ENCODE results near the gene TPCN2.

TPCN2 gene

DNA sequence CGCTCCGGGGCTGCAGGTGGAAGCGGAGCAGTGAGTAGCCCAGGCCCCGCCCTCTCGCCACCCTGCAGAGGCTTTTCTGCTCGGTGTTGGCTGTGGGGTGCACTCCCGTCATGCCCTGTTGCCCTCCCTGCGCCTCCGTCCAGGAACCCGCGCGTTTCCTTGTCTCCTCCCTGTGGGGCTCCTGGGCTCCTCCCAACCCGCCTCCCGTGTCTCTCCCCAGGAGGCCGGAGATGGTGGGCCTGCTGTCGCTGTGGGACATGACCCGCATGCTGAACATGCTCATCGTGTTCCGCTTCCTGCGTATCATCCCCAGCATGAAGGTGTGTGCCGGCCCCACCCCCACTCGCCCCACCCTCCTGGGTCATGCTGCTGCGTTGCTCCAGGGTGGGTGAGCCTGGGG lies 32.4 kb downstream of the TPCN2 start:
- H3K27ac ChIP-seq (ENCODE audit: low read depth, low read length), result no peak overlapping the region
- H3K9ac ChIP-seq (ENCODE audit: low read length), result no peak overlapping the region
- no peaks in the 10 kb centered on the region for H3K27me3 ChIP-seq (ENCODE audit: low read length)
- no peak overlapping the region for H2AFZ ChIP-seq (ENCODE audit: low read depth, low read length, severe bottlenecking)
- H3K9me3 ChIP-seq (ENCODE audit: insufficient read depth, low read length), result no peaks in the 10 kb centered on the region
- H4K20me1 ChIP-seq (ENCODE audit: low read depth, low read length), result no peaks in the 10 kb centered on the region
- no peaks in the 10 kb centered on the region for H3F3A ChIP-seq (ENCODE audit: insufficient read depth)
- no peaks in the 10 kb centered on the region for H3K9me2 ChIP-seq (replicated peaks; ENCODE audit: insufficient read depth, low read length)
- no peaks in the 10 kb centered on the region for H3K79me2 ChIP-seq (ENCODE audit: insufficient read depth, low read length)
- no peak overlapping the region for H3K4me3 ChIP-seq (ENCODE audit: insufficient read depth, low read length, poor library complexity, severe bottlenecking)
- TF ChIP-seq, protein P1, sequence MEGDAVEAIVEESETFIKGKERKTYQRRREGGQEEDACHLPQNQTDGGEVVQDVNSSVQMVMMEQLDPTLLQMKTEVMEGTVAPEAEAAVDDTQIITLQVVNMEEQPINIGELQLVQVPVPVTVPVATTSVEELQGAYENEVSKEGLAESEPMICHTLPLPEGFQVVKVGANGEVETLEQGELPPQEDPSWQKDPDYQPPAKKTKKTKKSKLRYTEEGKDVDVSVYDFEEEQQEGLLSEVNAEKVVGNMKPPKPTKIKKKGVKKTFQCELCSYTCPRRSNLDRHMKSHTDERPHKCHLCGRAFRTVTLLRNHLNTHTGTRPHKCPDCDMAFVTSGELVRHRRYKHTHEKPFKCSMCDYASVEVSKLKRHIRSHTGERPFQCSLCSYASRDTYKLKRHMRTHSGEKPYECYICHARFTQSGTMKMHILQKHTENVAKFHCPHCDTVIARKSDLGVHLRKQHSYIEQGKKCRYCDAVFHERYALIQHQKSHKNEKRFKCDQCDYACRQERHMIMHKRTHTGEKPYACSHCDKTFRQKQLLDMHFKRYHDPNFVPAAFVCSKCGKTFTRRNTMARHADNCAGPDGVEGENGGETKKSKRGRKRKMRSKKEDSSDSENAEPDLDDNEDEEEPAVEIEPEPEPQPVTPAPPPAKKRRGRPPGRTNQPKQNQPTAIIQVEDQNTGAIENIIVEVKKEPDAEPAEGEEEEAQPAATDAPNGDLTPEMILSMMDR (IDR thresholded peaks at IDR 0.05; ENCODE audit: insufficient read depth, low read length, poor library complexity, severe bottlenecking), result no peak
- no peak for TF ChIP-seq EZH2phosphoT487 (conservative IDR thresholded peaks at IDR 0.05; ENCODE audit: low read length)
- H3K36me3 ChIP-seq (ENCODE audit: low read length), result no peaks in the 10 kb centered on the region
- no peak overlapping the region for H3K4me2 ChIP-seq (ENCODE audit: low read depth, low read length, poor library complexity, severe bottlenecking)

DNA sequence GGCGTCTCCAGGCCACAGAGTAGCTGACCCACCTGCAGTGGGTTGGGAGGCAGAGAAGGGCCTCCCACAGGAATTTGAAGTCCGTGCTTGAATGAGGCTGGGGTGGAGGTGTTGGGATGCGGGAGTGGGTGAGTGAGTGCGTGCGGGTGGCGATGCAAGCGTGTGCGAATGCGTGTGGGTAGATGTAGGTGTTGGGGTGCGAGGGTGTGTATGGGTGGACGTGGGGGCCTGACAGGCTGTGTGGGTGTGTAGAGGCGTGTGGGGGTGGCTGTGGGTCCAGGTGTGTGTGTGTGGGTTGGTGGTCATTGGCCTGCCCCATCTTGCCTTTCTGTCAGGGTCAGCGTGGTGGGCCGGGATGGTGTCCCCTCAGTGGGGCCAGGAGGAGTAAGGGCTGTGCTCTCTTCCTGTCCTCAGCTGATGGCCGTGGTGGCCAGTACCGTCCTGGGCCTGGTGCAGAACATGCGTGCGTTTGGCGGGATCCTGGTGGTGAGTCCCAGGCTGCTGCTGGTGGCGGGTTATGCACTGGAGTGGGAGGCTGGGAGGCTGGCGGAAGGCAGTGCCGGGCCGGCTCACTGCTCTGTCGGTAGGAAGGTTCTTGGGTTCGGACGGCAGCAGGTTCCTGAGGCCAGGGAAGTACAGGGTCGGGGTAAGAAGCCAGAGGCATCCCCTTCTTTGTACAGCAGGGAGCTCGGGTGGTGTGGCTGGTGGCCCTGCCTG lies 35.0 kb downstream of the TPCN2 start:
- Histone ChIP-seq H3K9me3 (ENCODE audit: insufficient read depth, low read length) (no peaks in the 10 kb centered on the region), H4K20me1 (ENCODE audit: low read depth, low read length) (no peaks in the 10 kb centered on the region), H3K36me3 (ENCODE audit: low read length) (no peaks in the 10 kb centered on the region), H3F3A (ENCODE audit: insufficient read depth) (no peaks in the 10 kb centered on the region), H3K4me3 (ENCODE audit: insufficient read depth, low read length, poor library complexity, severe bottlenecking) (no peak overlapping the region), H3K27me3 (ENCODE audit: low read length) (no peaks in the 10 kb centered on the region), H3K79me2 (ENCODE audit: insufficient read depth, low read length) (no peaks in the 10 kb centered on the region), H3K9ac (ENCODE audit: low read length) (no peak overlapping the region), H3K27ac (ENCODE audit: low read depth, low read length) (no peak overlapping the region), H3K9me2 (replicated peaks; ENCODE audit: insufficient read depth, low read length) (no peaks in the 10 kb centered on the region), H2AFZ (ENCODE audit: low read depth, low read length, severe bottlenecking) (no peak overlapping the region), H3K4me2 (ENCODE audit: low read depth, low read length, poor library complexity, severe bottlenecking) (no peak overlapping the region)
- TF ChIP-seq, protein P1 (IDR thresholded peaks at IDR 0.05; ENCODE audit: insufficient read depth, low read length, poor library complexity, severe bottlenecking), result no peak
- TF ChIP-seq EZH2phosphoT487 (conservative IDR thresholded peaks at IDR 0.05; ENCODE audit: low read length), result no peak

DNA sequence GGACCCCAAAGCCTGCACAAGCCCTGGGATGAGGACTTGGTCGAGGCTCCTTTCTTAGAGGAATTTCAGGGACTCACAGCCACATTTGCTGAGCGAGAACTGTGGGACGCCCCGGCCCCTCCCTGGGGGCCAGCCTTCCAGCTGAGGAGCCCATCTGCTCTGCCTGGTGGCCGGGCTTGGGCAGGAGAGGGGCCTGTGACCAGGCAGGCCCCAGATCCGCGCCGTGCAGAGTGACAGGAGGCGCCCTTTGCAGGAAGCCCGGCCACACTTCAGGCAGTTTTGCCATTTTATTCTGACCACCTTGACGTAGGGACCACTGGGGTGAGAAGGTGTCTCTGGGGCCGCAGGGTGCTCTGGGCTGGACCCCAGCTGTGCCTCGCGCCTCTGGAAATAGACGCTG lies 35.6 kb downstream of the TPCN2 start:
- H2AFZ ChIP-seq (ENCODE audit: low read depth, low read length, severe bottlenecking), result no peak overlapping the region
- H3K79me2 ChIP-seq (ENCODE audit: insufficient read depth, low read length), result no peaks in the 10 kb centered on the region
- H4K20me1 ChIP-seq (ENCODE audit: low read depth, low read length), result no peaks in the 10 kb centered on the region
- no peaks in the 10 kb centered on the region for H3F3A ChIP-seq (ENCODE audit: insufficient read depth)
- H3K4me3 ChIP-seq (ENCODE audit: insufficient read depth, low read length, poor library complexity, severe bottlenecking), result no peak overlapping the region
- no peaks in the 10 kb centered on the region for H3K9me2 ChIP-seq (replicated peaks; ENCODE audit: insufficient read depth, low read length)
- no peak overlapping the region for H3K4me2 ChIP-seq (ENCODE audit: low read depth, low read length, poor library complexity, severe bottlenecking)
- H3K9ac ChIP-seq (ENCODE audit: low read length), result no peak overlapping the region
- H3K27me3 ChIP-seq (ENCODE audit: low read length), result no peaks in the 10 kb centered on the region
- TF ChIP-seq, protein P1 (IDR thresholded peaks at IDR 0.05; ENCODE audit: insufficient read depth, low read length, poor library complexity, severe bottlenecking), result no peak
- TF ChIP-seq EZH2phosphoT487 (conservative IDR thresholded peaks at IDR 0.05; ENCODE audit: low read length), result no peak
- no peak overlapping the region for H3K27ac ChIP-seq (ENCODE audit: low read depth, low read length)
- no peaks in the 10 kb centered on the region for H3K36me3 ChIP-seq (ENCODE audit: low read length)
- H3K9me3 ChIP-seq (ENCODE audit: insufficient read depth, low read length), result no peaks in the 10 kb centered on the region

Data from SU-DHL-6 (cell line).